MCF 10A (cell line): ENCODE data around the gene ATP13A5. TPM values are rescaled to one million over a fixed set of nuclear protein-coding genes. Genes with fewer than 3 reads are reported as not detected.

Source experiments
- BruUV-seq: library from RNA; stranded (reverse); fragments of 400-500 nt; replicated peaks from 2 replicates; lab custom pipeline; 2021; lab: Mats Ljungman, UMichigan
- CTCF ChIA-PET: fragments of 300-600 bp; sonication (Branson Sonifier 250); formaldehyde crosslinking; extraction: SDS; loops from one replicate; lab custom pipeline; 2021; ENCODE audit warnings: antibody characterized with exemption, inconsistent platforms; lab: Yijun Ruan, JAX
- POLR2A ChIA-PET: fragments of 300-600, 350-650 bp; sonication (Branson Sonifier 250); formaldehyde crosslinking; extraction: SDS; loops from one replicate; lab custom pipeline; 2020; ENCODE audit warnings: antibody characterized with exemption, inconsistent platforms; lab: Yijun Ruan, JAX
- DNase-seq: peaks from one replicate; pipeline ENCODE4 v3.0.0-alpha.2; 2018; ENCODE audit not compliant: unreplicated experiment
- H3K27ac Mint-ChIP-seq: one replicate; pipeline ENCODE4 v1.8.0; 2022; ENCODE audit warnings: mild to moderate bottlenecking, low read depth, mixed read lengths; ENCODE audit not compliant: unreplicated experiment
- H3K27me3 Mint-ChIP-seq: one replicate; pipeline ENCODE4 v1.8.0; 2022; ENCODE audit warnings: mixed read lengths; ENCODE audit not compliant: insufficient read depth, unreplicated experiment
- H3K36me3 Mint-ChIP-seq: one replicate; pipeline ENCODE4 v1.8.0; 2022; ENCODE audit warnings: mild to moderate bottlenecking, moderate library complexity, mixed read lengths; ENCODE audit not compliant: insufficient read depth, unreplicated experiment
- H3K4me1 Mint-ChIP-seq: one replicate; pipeline ENCODE4 v1.8.0; 2022; ENCODE audit warnings: mixed read lengths; ENCODE audit not compliant: insufficient read depth, unreplicated experiment
- H3K4me3 Mint-ChIP-seq: one replicate; pipeline ENCODE4 v1.8.0; 2022; ENCODE audit warnings: mild to moderate bottlenecking, moderate library complexity, mixed read lengths; ENCODE audit not compliant: unreplicated experiment
- H3K9me3 Mint-ChIP-seq: one replicate; pipeline ENCODE4 v1.8.0; 2022; ENCODE audit warnings: mixed read lengths; ENCODE audit not compliant: unreplicated experiment
- intact Hi-C: fragments of 100-400 bp; cut with micrococcal nuclease; formaldehyde crosslinking; loops from 2 replicates; pipeline ENCODE4 v1.14.1; 2022
- total RNA-seq: library from RNA; stranded (reverse); gene quantifications from 2 replicates; pipeline ENCODE4 v1.2.3, GENCODE V29; 2022
- TF ChIP-seq, protein P1 (sequence below): fragments of 200-600 bp; IDR thresholded peaks from one replicate; pipeline ENCODE4 v1.8.0; 2022; ENCODE audit warnings: antibody characterized with exemption, mild to moderate bottlenecking; ENCODE audit not compliant: unreplicated experiment

The ATP13A5 gene
- total RNA-seq, 1 experiment from 2014 or later = not detected

DNA sequence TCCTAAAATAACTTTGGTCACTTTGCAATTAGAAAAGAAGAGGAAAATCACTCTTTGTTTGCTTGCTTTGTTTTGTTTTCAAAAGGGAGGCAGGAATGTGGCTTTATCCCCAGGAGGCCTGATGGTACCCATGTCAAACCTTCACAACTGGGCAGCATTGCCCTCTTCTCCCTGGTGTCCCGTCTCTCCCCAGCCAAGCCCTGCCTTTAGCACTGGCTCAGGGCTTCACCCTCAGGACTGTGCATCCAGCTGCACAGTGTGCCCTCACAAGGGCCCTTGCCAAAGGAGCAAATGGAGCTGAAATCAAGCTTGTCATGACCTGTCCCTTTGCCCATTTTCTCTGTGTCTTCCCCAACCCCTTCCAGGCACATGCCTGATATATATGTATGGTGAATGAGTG lies 29.1 kb upstream of the ATP13A5 start:
- ChIA-PET CTCF (no interaction called here), POLR2A (no interaction called here)
- Mint-ChIP-seq H3K9me3 (no peaks in the 10 kb centered on the region), H3K27me3 (peaks cover 9% of the 10 kb centered on the region), H3K4me3 (no peak overlapping the region), H3K36me3 (no peaks in the 10 kb centered on the region), H3K27ac (no peak overlapping the region), H3K4me1 (no peaks in the 10 kb centered on the region)
- no peak for DNase-seq
- TF ChIP-seq, protein P1, sequence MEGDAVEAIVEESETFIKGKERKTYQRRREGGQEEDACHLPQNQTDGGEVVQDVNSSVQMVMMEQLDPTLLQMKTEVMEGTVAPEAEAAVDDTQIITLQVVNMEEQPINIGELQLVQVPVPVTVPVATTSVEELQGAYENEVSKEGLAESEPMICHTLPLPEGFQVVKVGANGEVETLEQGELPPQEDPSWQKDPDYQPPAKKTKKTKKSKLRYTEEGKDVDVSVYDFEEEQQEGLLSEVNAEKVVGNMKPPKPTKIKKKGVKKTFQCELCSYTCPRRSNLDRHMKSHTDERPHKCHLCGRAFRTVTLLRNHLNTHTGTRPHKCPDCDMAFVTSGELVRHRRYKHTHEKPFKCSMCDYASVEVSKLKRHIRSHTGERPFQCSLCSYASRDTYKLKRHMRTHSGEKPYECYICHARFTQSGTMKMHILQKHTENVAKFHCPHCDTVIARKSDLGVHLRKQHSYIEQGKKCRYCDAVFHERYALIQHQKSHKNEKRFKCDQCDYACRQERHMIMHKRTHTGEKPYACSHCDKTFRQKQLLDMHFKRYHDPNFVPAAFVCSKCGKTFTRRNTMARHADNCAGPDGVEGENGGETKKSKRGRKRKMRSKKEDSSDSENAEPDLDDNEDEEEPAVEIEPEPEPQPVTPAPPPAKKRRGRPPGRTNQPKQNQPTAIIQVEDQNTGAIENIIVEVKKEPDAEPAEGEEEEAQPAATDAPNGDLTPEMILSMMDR = no peak
- BruUV-seq = no TSS peak
- intact Hi-C loops = no loop called here

DNA sequence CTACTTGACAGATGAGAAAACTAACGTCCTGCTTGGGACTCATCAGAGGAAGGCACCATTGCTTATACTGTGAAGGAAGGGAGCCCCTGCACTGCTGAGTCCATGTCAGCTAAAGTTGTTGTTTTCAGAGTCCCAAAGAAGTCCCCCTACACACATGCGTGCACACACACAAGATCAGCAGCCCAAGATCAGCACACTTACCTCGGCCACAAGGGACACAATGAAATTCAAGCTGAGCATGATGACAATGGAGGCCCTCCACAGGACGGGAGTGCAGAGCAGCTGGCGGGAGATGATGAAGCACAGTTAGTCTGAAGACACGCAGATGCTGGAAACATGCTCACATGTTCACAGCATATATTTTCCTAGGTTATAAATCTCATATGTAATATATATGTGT lies 28.6 kb upstream of the ATP13A5 start:
- Mint-ChIP-seq H3K27ac (no peak overlapping the region), H3K27me3 (peaks cover 5% of the 10 kb centered on the region), H3K9me3 (no peaks in the 10 kb centered on the region), H3K36me3 (no peaks in the 10 kb centered on the region), H3K4me1 (no peaks in the 10 kb centered on the region), H3K4me3 (no peak overlapping the region)
- POLR2A ChIA-PET = no interaction called here
- BruUV-seq = no TSS peak
- no peak for DNase-seq
- CTCF ChIA-PET = no interaction called here
- intact Hi-C loops = no loop called here
- TF ChIP-seq, protein P1 = no peak

DNA sequence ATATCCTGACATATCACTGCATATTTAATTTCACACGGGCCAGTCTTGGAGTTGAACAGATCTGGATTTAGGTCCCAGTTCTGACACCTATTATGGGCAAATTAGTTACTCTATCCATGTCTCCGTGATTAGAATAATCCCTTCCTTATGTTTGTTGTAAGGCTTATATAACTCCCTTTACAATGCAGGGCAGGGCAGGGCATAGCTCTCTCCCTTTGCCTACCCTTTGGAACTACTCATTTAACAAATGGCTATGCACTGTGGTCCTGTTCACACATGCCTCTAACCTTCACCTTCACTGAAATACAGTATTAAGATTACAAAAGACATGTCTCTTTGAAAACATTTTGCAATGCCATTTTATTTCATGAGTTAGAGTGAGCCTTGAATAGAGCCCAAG lies 24.8 kb upstream of the ATP13A5 start:
- H3K4me1 Mint-ChIP-seq = no peaks in the 10 kb centered on the region
- TF ChIP-seq, protein P1 = no peak

DNA sequence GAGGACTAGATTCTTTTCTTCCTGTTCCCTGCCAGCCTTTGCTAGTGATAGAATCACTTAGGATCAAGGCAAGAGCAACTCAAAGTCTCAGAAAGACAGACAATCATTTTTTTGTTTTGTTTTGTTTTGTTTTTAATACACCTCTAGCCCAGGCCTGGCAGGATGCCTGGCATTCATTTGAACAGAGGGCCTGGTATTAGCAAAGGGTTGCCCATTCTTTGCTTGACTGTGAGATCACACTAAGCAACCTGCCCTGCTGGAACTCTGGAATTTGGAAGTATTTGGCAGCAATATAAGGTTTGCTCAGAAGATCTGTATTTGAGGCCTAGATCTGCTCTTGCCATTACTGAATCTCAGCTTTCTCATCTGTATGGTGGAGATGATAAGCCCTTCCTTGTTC lies 21.8 kb upstream of the ATP13A5 start:
- no peaks in the 10 kb centered on the region for H3K36me3 Mint-ChIP-seq
- ChIA-PET CTCF (interaction anchor here (0.6 kb wide), 1 partner anchor 594 kb away, joined by 3 read pairs; no protein-coding TSS in a partner anchor), POLR2A (no interaction called here)
- no peak overlapping the region for H3K27ac Mint-ChIP-seq
- H3K4me3 Mint-ChIP-seq = no peak overlapping the region
- intact Hi-C loops = no loop called here
- peaks cover 12% of the 10 kb centered on the region for H3K27me3 Mint-ChIP-seq
- no TSS peak for BruUV-seq
- peak; percentile 16 for DNase-seq
- H3K9me3 Mint-ChIP-seq = no peaks in the 10 kb centered on the region
- TF ChIP-seq, protein P1 = no peak
- H3K4me1 Mint-ChIP-seq = no peaks in the 10 kb centered on the region

More for the DNA sequence above, 24.8 kb upstream of the ATP13A5 start:
- DNase-seq = no peak
- Mint-ChIP-seq H3K27ac (no peak overlapping the region), H3K27me3 (no peaks in the 10 kb centered on the region), H3K9me3 (no peaks in the 10 kb centered on the region), H3K36me3 (no peaks in the 10 kb centered on the region), H3K4me3 (no peak overlapping the region)
- POLR2A ChIA-PET = interaction anchor here (0.6 kb wide), 1 partner anchor 728 kb away, joined by 3 read pairs; no protein-coding TSS in a partner anchor
- CTCF ChIA-PET = no interaction called here
- intact Hi-C loops = no loop called here
- BruUV-seq = no TSS peak
